WTC11 (cell line): ENCODE measurements around the gene USH1G.

Source experiments
- CTCF ChIP-seq: fragments of 200-600 bp; IDR thresholded peaks from 2 replicates; pipeline ENCODE4 v1.8.0; 2022; ENCODE audit warnings: antibody characterized with exemption
- JUN ChIP-seq: sonication (generic); formaldehyde crosslinking; IDR thresholded peaks from 2 replicates; pipeline ENCODE4 v1.8.0; 2023; ENCODE audit warnings: mild to moderate bottlenecking, missing genetic modification reagents
- NR1H2 ChIP-seq: sonication (generic); formaldehyde crosslinking; IDR thresholded peaks from 2 replicates; pipeline ENCODE4 v1.9.0; 2021; ENCODE audit warnings: mild to moderate bottlenecking, moderate library complexity, missing genetic modification reagents
- SP1 ChIP-seq: sonication (generic); formaldehyde crosslinking; conservative IDR thresholded peaks from 2 replicates; pipeline ENCODE4 v1.8.1; 2022; ENCODE audit warnings: missing genetic modification reagents
- TEAD1 ChIP-seq: sonication (generic); formaldehyde crosslinking; IDR thresholded peaks from 2 replicates; pipeline ENCODE4 v1.8.0; 2022; ENCODE audit warnings: mild to moderate bottlenecking, missing genetic modification reagents
- USF2 ChIP-seq: sonication (generic); formaldehyde crosslinking; IDR thresholded peaks from 2 replicates; pipeline ENCODE4 v1.8.1; 2023; ENCODE audit warnings: mild to moderate bottlenecking, missing genetic modification reagents, moderate library complexity

- no peak for TF ChIP-seq SP1 (CRISPR knock-in tag)
- no peak for TF ChIP-seq NR1H2 (CRISPR knock-in tag)
- TF ChIP-seq JUN (CRISPR knock-in tag): no peak
- no peak for TF ChIP-seq CTCF
- no peak for TF ChIP-seq TEAD1 (CRISPR knock-in tag)
- TF ChIP-seq USF2 (CRISPR knock-in tag): no peak
Measured at GRCh38 chr17:74903034-74903433, 20.0 kb downstream of the USH1G start.
